HK-2 (cell line): ENCODE measurements around the gene COX20.

Source experiments
- DNase-seq: peaks from one replicate; pipeline ENCODE4 v3.0.0-alpha.2; 2018; ENCODE audit not compliant: unreplicated experiment

Gene COX20

GRCh38 chr1:244874974-244875579 is 39.6 kb downstream of the COX20 start:
- no peak for DNase-seq

DNA sequence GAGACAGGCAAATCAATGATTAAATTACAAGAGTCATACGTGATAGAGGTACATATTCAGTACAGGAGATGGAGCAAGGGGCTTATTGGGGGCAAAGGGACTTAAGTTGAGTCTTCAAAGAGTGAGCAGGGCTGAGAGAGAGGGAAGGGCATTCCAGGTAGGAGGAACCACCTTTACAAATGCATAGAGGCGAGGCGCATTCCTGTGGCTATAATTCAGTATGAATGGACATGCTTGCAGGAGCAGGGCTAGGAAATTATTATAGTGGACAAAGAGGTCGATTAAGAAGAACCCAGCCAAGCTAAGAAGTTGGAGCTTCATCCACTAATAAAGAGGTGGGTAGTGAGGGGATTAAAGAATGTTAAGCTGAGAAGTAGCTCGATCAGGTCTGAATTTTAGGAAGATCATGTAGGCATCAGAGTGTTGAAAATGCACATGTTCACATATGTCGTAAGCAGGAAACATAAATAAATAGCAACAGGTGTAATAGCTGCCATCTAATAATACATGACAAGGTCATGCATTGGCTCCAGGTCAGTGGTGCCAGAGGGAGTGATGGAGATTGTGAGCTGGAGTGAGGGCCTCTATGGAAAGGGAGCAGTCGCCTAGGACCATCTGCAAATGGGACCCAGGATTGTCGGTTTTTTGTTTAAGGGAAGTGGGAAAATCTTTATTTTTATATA is 40.9 kb downstream of the COX20 start:
- no peak for DNase-seq

DNA sequence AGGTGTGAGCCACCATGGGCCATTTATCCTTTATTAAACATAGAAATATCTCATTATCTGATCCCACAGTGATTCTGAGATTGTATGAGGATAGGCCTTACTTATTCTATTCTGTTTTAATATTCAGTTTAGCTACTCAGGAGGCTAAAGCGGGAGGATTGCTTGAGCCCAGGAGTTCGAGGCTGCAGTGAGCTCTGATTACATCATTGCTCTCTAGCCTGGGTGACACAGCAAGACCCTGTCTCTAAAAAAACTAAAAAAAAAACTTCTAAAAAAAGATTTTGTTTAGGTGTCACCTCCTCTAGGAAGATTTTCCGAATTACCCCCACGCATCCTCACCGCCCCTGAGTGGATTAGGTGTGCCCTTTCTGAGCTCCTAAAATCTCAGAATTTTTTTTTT is 43.2 kb downstream of the COX20 start:
- DNase-seq: no peak

- DNase-seq: no peak
These were observed 46.3 kb downstream of the COX20 start for GRCh38 chr1:244881552-244882280.

- DNase-seq: no peak
These were observed 51.8 kb downstream of the COX20 start for GRCh38 chr1:244887281-244887680.

DNA sequence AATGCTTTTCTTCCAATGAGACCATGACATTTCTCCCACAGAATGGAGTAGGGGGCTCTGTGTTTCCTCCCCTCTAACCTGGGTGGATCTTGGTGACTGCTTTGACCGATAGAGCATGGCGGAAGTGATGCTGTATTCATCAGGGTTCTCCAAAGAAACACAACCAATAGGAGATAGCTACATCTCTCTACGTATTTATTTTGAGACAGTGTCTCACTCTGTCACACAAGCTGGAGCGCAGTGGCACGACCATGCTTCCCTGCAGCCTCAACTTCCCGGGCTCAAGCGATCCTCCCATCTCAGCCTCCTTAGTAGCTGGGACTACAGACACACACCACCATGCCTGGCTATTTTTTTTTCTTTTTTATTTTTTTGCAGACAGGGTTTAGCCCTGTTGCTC is 58.4 kb downstream of the COX20 start:
- no peak for DNase-seq
